Measurements from ENCODE around the gene SLC35F1. TPM values are rescaled to one million over a fixed set of nuclear protein-coding genes. Genes with fewer than 3 reads are reported as not detected.

SLC35F1 gene
- total and polyA plus RNA-seq, 2 donors (not counting 3 experiments of a cell fraction or from before 2014, with no cell fraction given) = not detected

DNA sequence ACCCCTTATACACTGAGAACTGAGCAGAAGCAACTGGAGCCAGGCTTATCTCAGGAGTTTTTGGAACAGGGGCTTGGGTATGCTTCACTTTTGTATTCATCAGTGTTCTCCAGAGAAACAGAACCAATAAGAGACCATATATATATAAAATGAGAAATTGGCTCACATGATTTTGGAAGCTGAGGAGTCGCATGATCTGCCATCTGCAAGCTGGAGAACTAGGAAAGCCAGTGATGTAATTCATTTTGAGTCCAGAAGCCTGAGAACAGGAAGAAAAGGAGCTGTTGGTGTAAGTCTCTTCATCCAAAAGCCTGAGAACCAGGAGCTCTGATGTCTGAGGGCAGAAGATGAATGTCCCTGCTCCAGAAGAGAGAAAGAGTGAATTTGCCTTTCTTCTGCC is 272.0 kb downstream of the SLC35F1 start:
- H4K20me1 ChIP-seq (replicated peaks; ENCODE audit: control insufficient read depth, extremely low read depth, insufficient read depth, low read length) = no peaks in the 10 kb centered on the region
- H3K9me1 ChIP-seq (replicated peaks; ENCODE audit: control insufficient read depth, extremely low read depth, insufficient read depth, low read length) = no peaks in the 10 kb centered on the region
- BruUV-seq (replicated peaks) = no TSS peak
- no peak for FAIRE-seq
- H3K4me3 ChIP-seq (replicated peaks in 1 of 3; ENCODE audit: insufficient read depth in 1 of 3, low read depth in 1 of 3, low read length in 3 of 3) = no peak overlapping the region
- no peaks in the 10 kb centered on the region for H3K9me3 ChIP-seq (replicated peaks; ENCODE audit: control insufficient read depth, insufficient read depth, low read length)
- H3K9ac ChIP-seq (replicated peaks; ENCODE audit: extremely low read depth, insufficient read depth, low read length) = no peak overlapping the region
- H3K27me3 ChIP-seq (ENCODE audit: control insufficient read depth in 2 of 2, insufficient read depth in 2 of 2, low read length in 2 of 2) = no peaks in the 10 kb centered on the region
- ChIA-PET POLR2A (no interaction called here), CTCF (no interaction called here)
- H2AFZ ChIP-seq (ENCODE audit: low read depth, low read length) = no peak overlapping the region
- intact Hi-C loops (cut with micrococcal nuclease) (no loop called here), dilution Hi-C loops (cut with MboI; ENCODE audit: extremely low pct_ligation_motif_present, low sequenced_read_pairs) (no loop called here)
- H3K27ac ChIP-seq (ENCODE audit: insufficient read depth, low read depth, low read length) = no peak overlapping the region
- no peaks in the 10 kb centered on the region for H3K4me1 ChIP-seq (ENCODE audit: control insufficient read depth, extremely low read depth, insufficient read depth, low read length)
- H3K79me2 ChIP-seq (ENCODE audit: control insufficient read depth, insufficient read depth, low read length) = no peaks in the 10 kb centered on the region
- no peak for DNase-seq (ENCODE audit: low read depth, low spot score)
- TF ChIP-seq JUN (IDR thresholded peaks at IDR 0.05; ENCODE audit: borderline replicate concordance, insufficient read depth, insufficient read length, low read depth) (no peak), FOS (IDR thresholded peaks at IDR 0.05; ENCODE audit: borderline replicate concordance, insufficient read depth, low read length) (no peak), POLR2A (IDR thresholded peaks at IDR 0.05; ENCODE audit: low read depth, low read length) (no peak), POLR2AphosphoS5 (IDR thresholded peaks at IDR 0.05; ENCODE audit: insufficient read depth, low read depth, low read length) (no peak), GATA2 (IDR thresholded peaks at IDR 0.05; ENCODE audit: insufficient read depth, insufficient read length, low read depth, low read length) (no peak), MYC (IDR thresholded peaks at IDR 0.05; ENCODE audit: low read depth, low read length) (no peak), EZH2 (IDR thresholded peaks at IDR 0.05; ENCODE audit: borderline replicate concordance, low read depth, low read length, severe bottlenecking) (no peak)
- H3K4me2 ChIP-seq (ENCODE audit: insufficient read depth, low read length) = no peak overlapping the region
- no peaks in the 10 kb centered on the region for H3K36me3 ChIP-seq (ENCODE audit: control insufficient read depth in 2 of 2, extremely low read depth in 1 of 2, insufficient read depth in 2 of 2, low read length in 2 of 2)

DNA sequence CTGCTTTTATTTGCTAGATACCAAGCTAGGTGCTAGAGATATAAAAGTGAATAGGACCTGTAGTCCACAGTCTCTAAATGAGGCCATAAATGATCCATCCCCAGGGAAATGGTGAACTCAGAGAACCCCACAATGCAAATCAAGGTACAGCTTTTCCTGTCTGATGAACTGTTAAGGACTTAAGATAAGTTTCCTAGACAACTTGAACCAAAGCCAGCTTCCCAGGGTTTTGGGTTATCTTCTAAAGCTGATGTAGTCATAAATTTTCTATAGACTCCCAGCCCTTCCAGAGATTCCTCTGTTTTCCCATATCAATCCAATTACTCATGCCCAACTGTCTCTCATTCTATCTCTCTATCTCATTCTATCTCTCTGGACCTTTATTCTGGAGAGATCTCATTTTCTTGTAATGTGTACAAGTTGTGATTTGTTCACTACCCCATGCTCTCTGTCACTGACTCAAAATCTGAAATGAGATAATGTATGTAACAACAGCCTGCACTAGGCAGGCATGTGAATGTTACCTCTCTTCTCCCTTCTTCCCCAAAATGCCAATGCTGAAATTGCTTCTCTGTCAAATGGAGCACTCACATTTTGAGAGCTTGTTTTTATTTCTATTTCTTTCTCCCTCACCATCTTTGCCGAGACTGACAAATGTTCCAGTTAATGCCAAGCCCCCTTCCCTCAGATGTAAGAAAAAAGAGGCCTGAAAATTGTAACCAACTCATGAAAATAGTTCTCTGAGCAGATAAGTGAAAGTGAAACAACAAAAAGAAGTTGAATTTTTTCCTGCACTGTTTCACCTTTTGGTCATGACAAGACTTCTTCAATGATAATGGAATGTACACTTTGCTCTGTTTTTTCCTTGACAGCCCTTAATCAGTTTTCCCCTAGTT is 279.9 kb downstream of the SLC35F1 start:
- no TSS peak for BruUV-seq (replicated peaks)
- no peaks in the 10 kb centered on the region for H3K36me3 ChIP-seq (ENCODE audit: control insufficient read depth in 2 of 2, extremely low read depth in 1 of 2, insufficient read depth in 2 of 2, low read length in 2 of 2)
- intact Hi-C loops (cut with micrococcal nuclease) = no loop called here
- dilution Hi-C loops (cut with MboI; ENCODE audit: extremely low pct_ligation_motif_present, low sequenced_read_pairs) = no loop called here
- H3K9ac ChIP-seq (replicated peaks; ENCODE audit: extremely low read depth, insufficient read depth, low read length) = no peak overlapping the region
- H3K9me1 ChIP-seq (replicated peaks; ENCODE audit: control insufficient read depth, extremely low read depth, insufficient read depth, low read length) = no peaks in the 10 kb centered on the region
- FAIRE-seq = no peak
- H3K4me3 ChIP-seq (replicated peaks in 1 of 3; ENCODE audit: insufficient read depth in 1 of 3, low read depth in 1 of 3, low read length in 3 of 3) = no peak overlapping the region
- CTCF ChIA-PET = no interaction called here
- no peak overlapping the region for H3K4me2 ChIP-seq (ENCODE audit: insufficient read depth, low read length)
- no peaks in the 10 kb centered on the region for H3K27me3 ChIP-seq (ENCODE audit: control insufficient read depth in 2 of 2, insufficient read depth in 2 of 2, low read length in 2 of 2)
- H3K9me3 ChIP-seq (replicated peaks; ENCODE audit: control insufficient read depth, insufficient read depth, low read length) = no peaks in the 10 kb centered on the region
- no peak overlapping the region for H2AFZ ChIP-seq (ENCODE audit: low read depth, low read length)
- POLR2A ChIA-PET = no interaction called here
- no peaks in the 10 kb centered on the region for H3K4me1 ChIP-seq (ENCODE audit: control insufficient read depth, extremely low read depth, insufficient read depth, low read length)
- H3K27ac ChIP-seq (ENCODE audit: insufficient read depth, low read depth, low read length) = no peak overlapping the region
- H3K79me2 ChIP-seq (ENCODE audit: control insufficient read depth, insufficient read depth, low read length) = no peaks in the 10 kb centered on the region
- no peak for DNase-seq (ENCODE audit: low read depth, low spot score)
- TF ChIP-seq, protein P1, sequence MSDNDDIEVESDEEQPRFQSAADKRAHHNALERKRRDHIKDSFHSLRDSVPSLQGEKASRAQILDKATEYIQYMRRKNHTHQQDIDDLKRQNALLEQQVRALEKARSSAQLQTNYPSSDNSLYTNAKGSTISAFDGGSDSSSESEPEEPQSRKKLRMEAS (IDR thresholded peaks at IDR 0.05; ENCODE audit: insufficient read depth, insufficient read length) = no peak
- TF ChIP-seq EZH2 (IDR thresholded peaks at IDR 0.05; ENCODE audit: borderline replicate concordance, low read depth, low read length, severe bottlenecking) = no peak
- no peak for TF ChIP-seq GATA2 (IDR thresholded peaks at IDR 0.05; ENCODE audit: insufficient read depth, insufficient read length, low read depth, low read length)
- no peak for TF ChIP-seq MYC (IDR thresholded peaks at IDR 0.05; ENCODE audit: low read depth, low read length)
- TF ChIP-seq, protein P2, sequence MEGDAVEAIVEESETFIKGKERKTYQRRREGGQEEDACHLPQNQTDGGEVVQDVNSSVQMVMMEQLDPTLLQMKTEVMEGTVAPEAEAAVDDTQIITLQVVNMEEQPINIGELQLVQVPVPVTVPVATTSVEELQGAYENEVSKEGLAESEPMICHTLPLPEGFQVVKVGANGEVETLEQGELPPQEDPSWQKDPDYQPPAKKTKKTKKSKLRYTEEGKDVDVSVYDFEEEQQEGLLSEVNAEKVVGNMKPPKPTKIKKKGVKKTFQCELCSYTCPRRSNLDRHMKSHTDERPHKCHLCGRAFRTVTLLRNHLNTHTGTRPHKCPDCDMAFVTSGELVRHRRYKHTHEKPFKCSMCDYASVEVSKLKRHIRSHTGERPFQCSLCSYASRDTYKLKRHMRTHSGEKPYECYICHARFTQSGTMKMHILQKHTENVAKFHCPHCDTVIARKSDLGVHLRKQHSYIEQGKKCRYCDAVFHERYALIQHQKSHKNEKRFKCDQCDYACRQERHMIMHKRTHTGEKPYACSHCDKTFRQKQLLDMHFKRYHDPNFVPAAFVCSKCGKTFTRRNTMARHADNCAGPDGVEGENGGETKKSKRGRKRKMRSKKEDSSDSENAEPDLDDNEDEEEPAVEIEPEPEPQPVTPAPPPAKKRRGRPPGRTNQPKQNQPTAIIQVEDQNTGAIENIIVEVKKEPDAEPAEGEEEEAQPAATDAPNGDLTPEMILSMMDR (IDR thresholded peaks at IDR 0.05; ENCODE audit: extremely low read depth in 1 of 2, insufficient read depth in 1 of 2, low read depth in 1 of 2, low read length in 2 of 2) = no peak
- no peak for TF ChIP-seq POLR2A (IDR thresholded peaks at IDR 0.05; ENCODE audit: low read depth, low read length)
- no peak for TF ChIP-seq JUN (IDR thresholded peaks at IDR 0.05; ENCODE audit: borderline replicate concordance, insufficient read depth, insufficient read length, low read depth)
- TF ChIP-seq POLR2AphosphoS5 (IDR thresholded peaks at IDR 0.05; ENCODE audit: insufficient read depth, low read depth, low read length) = no peak
- no peaks in the 10 kb centered on the region for H4K20me1 ChIP-seq (replicated peaks; ENCODE audit: control insufficient read depth, extremely low read depth, insufficient read depth, low read length)

Data from endothelial cell of umbilical vein (primary cell).